GM12801 (cell line): ENCODE measurements around the gene STAG3.

Experiments
- CTCF ChIP-seq: IDR thresholded peaks from one replicate; pipeline ENCODE4 v1.5.1; 2011; ENCODE audit warnings: control low read depth; ENCODE audit not compliant: insufficient read length; ENCODE audit errors: extremely low read depth

Gene STAG3

GRCh38 chr7:100190048-100190711 is 12.5 kb downstream of the STAG3 start:
- TF ChIP-seq CTCF: no peak

- no peak for TF ChIP-seq CTCF
These were observed 14.1 kb downstream of the STAG3 start for GRCh38 chr7:100191775-100192174.

- no peak for TF ChIP-seq CTCF
These were observed 15.3 kb downstream of the STAG3 start for GRCh38 chr7:100192969-100193368.

GRCh38 chr7:100195222-100195621 is 17.5 kb downstream of the STAG3 start:
- no peak for TF ChIP-seq CTCF

- TF ChIP-seq CTCF: no peak
These were observed 20.5 kb downstream of the STAG3 start for GRCh38 chr7:100198266-100198665.

- TF ChIP-seq CTCF: no peak
These were observed 23.0 kb downstream of the STAG3 start for GRCh38 chr7:100200693-100201092.

GRCh38 chr7:100204454-100204853 is 26.7 kb downstream of the STAG3 start:
- no peak for TF ChIP-seq CTCF
